CD4-positive, alpha-beta T cell treated with Interleukin-17A for 1 hour (primary cell): Measurements from ENCODE around the gene NATD1.
"Not testable (repeated sequence)": the region's sequence is repeated elsewhere in the genome, so short reads cannot be mapped to it uniquely, and the experiment has no call there.

Source experiments
- DNase-seq: peaks from one replicate; pipeline ENCODE4 v3.0.0-alpha.2; 2020

Gene NATD1

GRCh38 chr17:21214015-21214776 lies 39.0 kb downstream of the NATD1 start, which contains the start of gene TMEM11:
Gene TMEM11, minus strand, starts transcription at chr17:21214161. Its CDS starts 9 bp downstream, at chr17:21214152.
- DNase-seq = peak; percentile 95

GRCh38 chr17:21213638-21214014 lies 39.6 kb downstream of the NATD1 start:
- DNase-seq = no peak

- DNase-seq = no peak
Measured at GRCh38 chr17:21212826-21213637, 40.2 kb downstream of the NATD1 start.

GRCh38 chr17:21211825-21212479 lies 41.3 kb downstream of the NATD1 start:
- DNase-seq = no peak

- no peak for DNase-seq
Measured at GRCh38 chr17:21210411-21211076, 42.7 kb downstream of the NATD1 start.

- no peak for DNase-seq
Measured at GRCh38 chr17:21209511-21210175, 43.6 kb downstream of the NATD1 start.

GRCh38 chr17:21208352-21208751 lies 44.9 kb downstream of the NATD1 start:
- no peak for DNase-seq

GRCh38 chr17:21204935-21205334 lies 48.3 kb downstream of the NATD1 start:
- no peak for DNase-seq

- DNase-seq = no peak
Measured at GRCh38 chr17:21202512-21202911, 50.7 kb downstream of the NATD1 start.

- no peak for DNase-seq
Measured at GRCh38 chr17:21201874-21202273, 51.3 kb downstream of the NATD1 start.

- no peak for DNase-seq
Measured at GRCh38 chr17:21201298-21201595, 52.0 kb downstream of the NATD1 start.

- DNase-seq = no peak
Measured at GRCh38 chr17:21200590-21201297, 52.5 kb downstream of the NATD1 start.

GRCh38 chr17:21199856-21200255 lies 53.4 kb downstream of the NATD1 start:
- DNase-seq = no peak

- no peak for DNase-seq
Measured at GRCh38 chr17:21199311-21199710, 53.9 kb downstream of the NATD1 start.

GRCh38 chr17:21198411-21198810 lies 54.8 kb downstream of the NATD1 start:
- no peak for DNase-seq

- DNase-seq = no peak
Measured at GRCh38 chr17:21196126-21196525, 57.1 kb downstream of the NATD1 start.

GRCh38 chr17:21194703-21195102 lies 58.5 kb downstream of the NATD1 start:
- DNase-seq = no peak

- DNase-seq = no peak
Measured at GRCh38 chr17:21194226-21194625, 59.0 kb downstream of the NATD1 start.

GRCh38 chr17:21193031-21193430 lies 60.2 kb downstream of the NATD1 start:
- no peak for DNase-seq

- DNase-seq = not testable (repeated sequence)
Measured at GRCh38 chr17:21192414-21192813, 60.8 kb downstream of the NATD1 start.

- no peak for DNase-seq
Measured at GRCh38 chr17:21191698-21192097, 61.5 kb downstream of the NATD1 start.

- no peak for DNase-seq
Measured at GRCh38 chr17:21190078-21190477, 63.1 kb downstream of the NATD1 start.
